Stomach (tissue), 4 donors: Measurements from ENCODE around the gene SPATA31C1.

Experiments used
- CTCF ChIP-seq, 7 experiments: fragments of 450-650 bp in 4 of 7; fragments of 200-600 bp in 3 of 7; sonication (generic) in 3 of 7; IDR thresholded peaks; one replicate each; pipeline ENCODE4 v1.5.1; 2016 to 2019; ENCODE audit warnings: antibody characterized with exemption in 7 of 7, control low read depth in 2 of 7, mild to moderate bottlenecking in 1 of 7
- EP300 ChIP-seq: sonication (generic); formaldehyde crosslinking; IDR thresholded peaks from one replicate; pipeline ENCODE4 v1.6.1; 2017; ENCODE audit warnings: antibody characterized with exemption
- POLR2A ChIP-seq, 4 donors: fragments of 450-650 bp; IDR thresholded peaks; one replicate each; pipeline ENCODE4 v1.6.1; 2016; ENCODE audit warnings: antibody characterized with exemption in 4 of 4, control low read depth in 2 of 4, mild to moderate bottlenecking in 1 of 4, moderate library complexity in 1 of 4
- POLR2AphosphoS5 ChIP-seq, 3 donors: sonication (generic); formaldehyde crosslinking; IDR thresholded peaks; one replicate each; pipeline ENCODE4 v1.6.1; 2016; ENCODE audit warnings: antibody characterized with exemption in 3 of 3

- TF ChIP-seq CTCF (IDR thresholded peaks at IDR 0.05) (no peak), POLR2A (IDR thresholded peaks at IDR 0.05) (no peak), POLR2AphosphoS5 (IDR thresholded peaks at IDR 0.05) (no peak), EP300 (no peak)
These were observed 43.5 kb upstream of the SPATA31C1 start for GRCh38 chr9:87874304-87874623.
